ENCODE measurements around the gene OXTR. TPM values are rescaled to one million over a fixed set of nuclear protein-coding genes. Genes with fewer than 3 reads are reported as not detected.

The OXTR gene
- total RNA-seq, 4 donors from 2014 or later, result 0.30 to 2.0 (median 1.2) TPM

Other genes starting within 250 kb of the OXTR start
- gene SSUH2, start 124.8 kb downstream of the OXTR start, total RNA-seq, result under 1 TPM in 2 of 4 donors, not detected in 2; 0.42 to 0.44 TPM
- under 1 TPM in 1 of 4 donors, not detected in 3; 0.66 TPM for gene CAV3, start 35.8 kb downstream of the OXTR start, total RNA-seq
- 10 to 100 TPM in 3 of 4 donors, 1 to 10 TPM in 1; 3.5 to 11.7 (median 10.7) TPM for gene RAD18, start 193.9 kb upstream of the OXTR start, total RNA-seq

Data from tibial nerve (tissue), 4 donors.